ENCODE results near the gene PDE3A. TPM values are rescaled to one million over a fixed set of nuclear protein-coding genes. Genes with fewer than 3 reads are reported as not detected.

PDE3A gene
- total and polyA plus RNA-seq, 2 experiments from 2014 or later: 1.8 to 2.7 TPM

- Histone ChIP-seq H3K27ac (no peak overlapping the region), H3K36me3 (no peaks in the 10 kb centered on the region), H3K27me3 (no peaks in the 10 kb centered on the region), H3K9me3 (ENCODE audit: low read depth) (no peaks in the 10 kb centered on the region), H3K4me3 (no peak overlapping the region), H3K4me1 (ENCODE audit: low read depth) (peaks cover 9% of the 10 kb centered on the region)
- TF ChIP-seq CTCF (IDR thresholded peaks at IDR 0.05; ENCODE audit: low read depth, low read length): no peak
- no peak for DNase-seq (ENCODE audit: low read depth in 1 of 2, low spot score in 1 of 2)
Observed at GRCh38 chr12:20400003-20400402, 31.7 kb downstream of the PDE3A start.

GRCh38 chr12:20403230-20403629, 34.9 kb downstream of the PDE3A start:
- Histone ChIP-seq H3K4me1 (ENCODE audit: low read depth) (peaks cover 5% of the 10 kb centered on the region), H3K4me3 (no peak overlapping the region), H3K27ac (no peak overlapping the region), H3K9me3 (ENCODE audit: low read depth) (no peaks in the 10 kb centered on the region), H3K36me3 (no peaks in the 10 kb centered on the region), H3K27me3 (no peaks in the 10 kb centered on the region)
- no peak for TF ChIP-seq CTCF (IDR thresholded peaks at IDR 0.05; ENCODE audit: low read depth, low read length)
- no peak for DNase-seq (ENCODE audit: low read depth in 1 of 2, low spot score in 1 of 2)

GRCh38 chr12:20404576-20405346, 36.4 kb downstream of the PDE3A start:
- no peak overlapping the region for H3K4me3 ChIP-seq
- no peaks in the 10 kb centered on the region for H3K9me3 ChIP-seq (ENCODE audit: low read depth)
- H3K27ac ChIP-seq: no peak overlapping the region
- H3K4me1 ChIP-seq (ENCODE audit: low read depth): peaks cover 3% of the 10 kb centered on the region
- H3K27me3 ChIP-seq: no peaks in the 10 kb centered on the region
- peak in 1 of 2 donors; percentile 70 for DNase-seq (ENCODE audit: low read depth in 1 of 2, low spot score in 1 of 2)
- TF ChIP-seq CTCF (IDR thresholded peaks at IDR 0.05; ENCODE audit: low read depth, low read length): no peak
- H3K36me3 ChIP-seq: no peaks in the 10 kb centered on the region

GRCh38 chr12:20409607-20410377, 41.5 kb downstream of the PDE3A start:
- no peaks in the 10 kb centered on the region for H3K27me3 ChIP-seq
- DNase-seq (ENCODE audit: low read depth in 1 of 2, low spot score in 1 of 2): no peak
- no peak overlapping the region for H3K27ac ChIP-seq
- H3K9me3 ChIP-seq (ENCODE audit: low read depth): no peaks in the 10 kb centered on the region
- no peak for TF ChIP-seq CTCF (IDR thresholded peaks at IDR 0.05; ENCODE audit: low read depth, low read length)
- H3K36me3 ChIP-seq: no peaks in the 10 kb centered on the region
- no peak overlapping the region for H3K4me3 ChIP-seq
- H3K4me1 ChIP-seq (ENCODE audit: low read depth): no peaks in the 10 kb centered on the region

GRCh38 chr12:20410734-20411133, 42.4 kb downstream of the PDE3A start:
- Histone ChIP-seq H3K27me3 (no peaks in the 10 kb centered on the region), H3K4me3 (no peak overlapping the region), H3K36me3 (no peaks in the 10 kb centered on the region), H3K27ac (no peak overlapping the region), H3K9me3 (ENCODE audit: low read depth) (no peaks in the 10 kb centered on the region), H3K4me1 (ENCODE audit: low read depth) (no peaks in the 10 kb centered on the region)
- no peak for TF ChIP-seq CTCF (IDR thresholded peaks at IDR 0.05; ENCODE audit: low read depth, low read length)
- peak in 1 of 2 donors; percentile 42 for DNase-seq (ENCODE audit: low read depth in 1 of 2, low spot score in 1 of 2)

All from cardiac muscle cell (in vitro differentiated cells and primary cell).